BE2C (cell line): ENCODE measurements around the gene FEM1A.
"Not testable (repeated sequence)": the region's sequence is repeated elsewhere in the genome, so short reads cannot be mapped to it uniquely, and the experiment has no call there.

Experiments
- DNase-seq: peaks from one replicate; pipeline ENCODE4 v3.0.0-alpha.2; 2020
- H3K27me3 ChIP-seq: fragments of 250-450 bp; sonication (Bioruptor Pico); 2 replicates; pipeline ENCODE4 v1.5.1; 2020; ENCODE audit warnings: mild to moderate bottlenecking
- H3K36me3 ChIP-seq: fragments of 250-450 bp; sonication (Bioruptor Pico); 2 replicates; pipeline ENCODE4 v1.5.1; 2020; ENCODE audit warnings: mild to moderate bottlenecking
- H3K4me1 ChIP-seq: fragments of 250-450 bp; sonication (Bioruptor Pico); 2 replicates; pipeline ENCODE4 v1.5.1; 2020
- H3K4me3 ChIP-seq: 2 replicates; pipeline ENCODE4 v1.5.1; 2011; ENCODE audit warnings: low read depth, low read length
- H3K9me3 ChIP-seq: fragments of 250-450 bp; sonication (Bioruptor Pico); 2 replicates; pipeline ENCODE4 v1.5.1; 2020
- TF ChIP-seq, protein P1 (sequence below): IDR thresholded peaks from 2 replicates; pipeline ENCODE4 v1.5.1; 2012; ENCODE audit warnings: mild to moderate bottlenecking, low read depth, low read length

The FEM1A gene

DNA sequence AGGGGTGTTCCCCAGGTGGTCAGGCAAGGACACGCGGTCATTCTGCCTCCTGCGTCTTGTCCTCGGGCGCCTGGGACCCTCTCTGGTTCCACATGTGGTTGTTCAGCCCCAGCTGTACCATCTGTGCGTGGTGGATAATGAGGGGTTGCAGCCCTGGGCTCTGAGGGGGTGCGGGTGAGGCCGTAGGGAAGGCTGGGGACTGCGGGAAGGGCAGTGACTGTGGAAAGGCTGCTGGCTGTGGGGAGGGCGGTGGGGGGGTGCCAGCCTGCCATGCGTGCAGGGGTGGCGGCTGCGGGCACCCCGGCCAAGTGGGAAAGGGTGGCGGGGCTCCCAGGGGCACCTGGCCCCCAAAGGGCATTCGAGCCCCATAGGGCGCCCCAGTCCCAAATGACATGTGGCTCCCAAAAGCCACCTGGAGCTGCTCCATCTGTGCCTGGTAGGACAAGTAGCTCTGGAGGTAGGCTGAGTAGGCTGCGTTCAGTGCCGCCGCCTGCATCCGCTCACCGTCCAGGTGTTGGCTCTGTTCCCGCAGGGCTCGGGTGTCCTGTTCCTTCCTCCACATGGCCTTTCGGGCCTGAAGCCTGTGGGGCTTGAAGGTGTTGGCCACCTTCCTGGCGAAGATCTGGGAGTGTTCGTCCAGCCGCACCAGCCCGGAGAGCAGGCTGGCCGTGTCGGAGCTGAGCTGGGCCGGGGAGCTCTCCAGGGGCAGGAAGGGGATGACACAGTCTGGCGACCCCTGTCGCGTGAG lies 24.8 kb downstream of the FEM1A start:
- Histone ChIP-seq H3K4me3 (no peak overlapping the region), H3K9me3 (peaks cover 3% of the 10 kb centered on the region; the same call in 1 of the 2 replicates), H3K4me1 (no peaks in the 10 kb centered on the region), H3K27me3 (no peaks in the 10 kb centered on the region), H3K36me3 (peaks cover 11% of the 10 kb centered on the region; the same call in 1 of the 2 replicates)
- no peak for DNase-seq
- TF ChIP-seq, protein P1, sequence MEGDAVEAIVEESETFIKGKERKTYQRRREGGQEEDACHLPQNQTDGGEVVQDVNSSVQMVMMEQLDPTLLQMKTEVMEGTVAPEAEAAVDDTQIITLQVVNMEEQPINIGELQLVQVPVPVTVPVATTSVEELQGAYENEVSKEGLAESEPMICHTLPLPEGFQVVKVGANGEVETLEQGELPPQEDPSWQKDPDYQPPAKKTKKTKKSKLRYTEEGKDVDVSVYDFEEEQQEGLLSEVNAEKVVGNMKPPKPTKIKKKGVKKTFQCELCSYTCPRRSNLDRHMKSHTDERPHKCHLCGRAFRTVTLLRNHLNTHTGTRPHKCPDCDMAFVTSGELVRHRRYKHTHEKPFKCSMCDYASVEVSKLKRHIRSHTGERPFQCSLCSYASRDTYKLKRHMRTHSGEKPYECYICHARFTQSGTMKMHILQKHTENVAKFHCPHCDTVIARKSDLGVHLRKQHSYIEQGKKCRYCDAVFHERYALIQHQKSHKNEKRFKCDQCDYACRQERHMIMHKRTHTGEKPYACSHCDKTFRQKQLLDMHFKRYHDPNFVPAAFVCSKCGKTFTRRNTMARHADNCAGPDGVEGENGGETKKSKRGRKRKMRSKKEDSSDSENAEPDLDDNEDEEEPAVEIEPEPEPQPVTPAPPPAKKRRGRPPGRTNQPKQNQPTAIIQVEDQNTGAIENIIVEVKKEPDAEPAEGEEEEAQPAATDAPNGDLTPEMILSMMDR, result no peak

DNA sequence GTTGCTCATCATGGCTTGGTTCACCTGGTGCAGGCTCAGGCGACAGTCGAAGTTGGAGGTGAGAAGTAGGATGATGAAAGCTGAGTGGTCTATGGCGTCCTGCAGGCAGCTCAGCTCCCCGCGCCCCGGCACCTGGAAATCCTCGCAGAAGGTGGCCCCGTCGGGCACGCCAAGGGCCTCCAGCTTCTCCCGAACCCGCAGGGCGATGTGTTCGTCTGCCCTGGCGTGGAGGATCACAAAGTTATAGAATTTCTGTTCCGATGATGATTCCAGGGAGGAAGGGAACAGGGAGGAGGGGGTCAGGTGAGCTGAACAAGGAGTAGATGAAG lies 25.4 kb downstream of the FEM1A start:
- peaks cover 3% of the 10 kb centered on the region; the same call in 1 of the 2 replicates for H3K9me3 ChIP-seq
- H3K4me3 ChIP-seq, result no peak overlapping the region
- peaks cover 11% of the 10 kb centered on the region; the same call in 1 of the 2 replicates for H3K36me3 ChIP-seq
- no peak for DNase-seq
- TF ChIP-seq, protein P1, result no peak
- no peaks in the 10 kb centered on the region for H3K27me3 ChIP-seq
- H3K4me1 ChIP-seq, result no peaks in the 10 kb centered on the region

DNA sequence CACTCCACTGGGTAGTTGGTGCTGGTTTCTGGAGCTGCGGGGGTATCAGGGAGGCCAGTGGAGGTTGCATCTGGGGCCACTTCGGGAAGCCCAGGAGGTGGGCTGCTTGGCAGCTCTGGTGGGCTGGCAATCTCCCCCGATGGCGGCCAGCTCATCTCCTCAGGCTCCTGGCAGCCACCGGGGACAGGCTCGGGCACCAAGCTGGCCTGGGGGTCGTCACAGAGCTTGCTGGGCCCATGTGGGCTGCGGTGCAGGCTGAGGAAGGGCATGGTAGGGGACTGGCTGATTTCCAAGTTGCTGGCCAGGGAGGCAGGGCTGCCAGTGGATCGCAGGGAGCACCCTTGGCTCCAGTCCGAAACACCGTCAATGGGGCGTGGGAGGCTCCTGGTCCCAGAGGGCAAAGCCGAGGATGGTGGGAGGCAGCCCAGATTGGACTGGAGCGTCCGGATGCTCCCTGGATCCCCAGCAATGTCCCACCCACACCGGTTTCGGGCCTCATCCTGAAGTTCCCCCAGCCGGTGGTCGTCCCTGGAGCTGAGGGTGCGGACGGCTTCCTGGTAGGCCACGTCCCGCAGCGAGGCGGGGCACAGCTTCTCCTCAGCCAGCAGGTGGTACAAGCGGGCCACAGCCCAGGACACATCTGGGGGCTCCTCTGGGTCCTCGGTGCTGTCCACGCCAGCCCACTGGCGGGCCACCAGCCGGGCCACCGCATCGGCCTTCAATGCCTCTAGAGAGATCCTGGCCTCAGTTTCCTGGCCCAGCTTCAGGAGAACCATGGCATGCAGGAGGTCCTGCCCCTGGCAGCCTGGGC lies 26.1 kb downstream of the FEM1A start:
- H3K9me3 ChIP-seq, result peaks cover 3% of the 10 kb centered on the region; the same call in 1 of the 2 replicates
- no peaks in the 10 kb centered on the region for H3K27me3 ChIP-seq
- H3K4me1 ChIP-seq, result no peaks in the 10 kb centered on the region
- peaks cover 11% of the 10 kb centered on the region; the same call in 1 of the 2 replicates for H3K36me3 ChIP-seq
- TF ChIP-seq, protein P1, result no peak
- DNase-seq, result no peak
- no peak overlapping the region for H3K4me3 ChIP-seq

DNA sequence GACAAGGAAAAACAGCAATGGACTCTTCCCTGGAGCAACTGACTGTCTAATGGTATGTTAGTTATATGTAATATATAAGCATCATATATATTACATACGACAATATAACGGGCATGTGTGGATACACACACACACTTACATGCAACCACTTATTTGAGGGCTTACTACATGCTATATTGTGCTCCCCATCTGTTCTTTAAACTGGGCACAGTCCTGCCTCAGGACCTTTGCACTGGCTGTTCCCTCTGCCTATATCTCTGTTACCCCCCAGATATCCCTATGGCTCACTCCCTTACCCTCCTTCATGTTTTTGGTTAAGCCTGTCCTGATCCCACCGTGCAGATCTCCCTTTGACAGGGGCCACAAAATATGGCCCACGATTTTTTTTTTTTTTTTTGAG lies 29.7 kb downstream of the FEM1A start:
- TF ChIP-seq, protein P1, result no peak
- H3K27me3 ChIP-seq, result no peaks in the 10 kb centered on the region
- H3K4me1 ChIP-seq, result no peaks in the 10 kb centered on the region
- no peak overlapping the region for H3K4me3 ChIP-seq
- no peak for DNase-seq
- peaks cover 7% of the 10 kb centered on the region; the same call in 1 of the 2 replicates for H3K36me3 ChIP-seq
- H3K9me3 ChIP-seq, result no peaks in the 10 kb centered on the region

DNA sequence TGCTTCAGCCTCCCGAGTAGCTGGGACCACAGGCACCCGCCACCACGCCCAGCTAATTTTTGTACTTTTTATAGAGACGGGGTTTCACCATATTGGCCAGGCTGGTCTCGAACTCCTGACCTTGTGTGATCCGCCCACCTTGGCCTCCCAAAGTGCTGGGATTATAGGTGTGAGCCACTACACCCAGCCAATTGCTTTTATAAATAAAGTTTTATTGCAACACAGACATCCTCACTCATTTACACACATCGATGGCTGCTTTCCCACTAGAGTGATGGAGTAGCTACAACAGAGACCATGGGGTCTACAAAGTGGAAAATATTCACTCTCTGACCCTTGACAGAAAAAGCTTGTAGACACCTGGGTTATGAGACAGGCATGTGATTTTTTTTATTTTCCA lies 30.8 kb downstream of the FEM1A start:
- not testable (repeated sequence) for H3K4me3 ChIP-seq, H3K9me3 ChIP-seq, H3K36me3 ChIP-seq, H3K4me1 ChIP-seq, H3K27me3 ChIP-seq, DNase-seq

DNA sequence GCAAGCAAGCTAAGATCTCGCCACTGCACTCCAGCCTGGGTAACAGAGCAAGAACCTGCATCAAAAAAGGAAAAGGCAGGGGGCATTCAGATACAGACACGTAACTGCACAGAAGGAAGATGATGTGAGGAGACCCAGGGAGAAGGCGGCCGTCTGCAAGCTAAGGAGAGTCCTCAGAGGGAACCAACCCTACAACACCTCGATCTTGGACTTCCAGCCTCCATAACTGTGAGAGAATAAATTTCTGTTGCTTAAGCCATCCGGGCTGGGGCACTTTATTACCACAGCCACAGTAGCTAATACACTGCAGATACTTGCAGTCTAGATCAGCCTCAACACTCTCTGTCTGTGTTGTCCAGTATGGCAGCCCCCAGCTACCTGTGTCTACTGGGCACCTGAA lies 32.0 kb downstream of the FEM1A start:
- DNase-seq, result no peak
- no peaks in the 10 kb centered on the region for H3K9me3 ChIP-seq
- H3K4me1 ChIP-seq, result no peaks in the 10 kb centered on the region
- no peaks in the 10 kb centered on the region for H3K36me3 ChIP-seq
- no peak overlapping the region for H3K4me3 ChIP-seq
- TF ChIP-seq, protein P1, result no peak
- no peaks in the 10 kb centered on the region for H3K27me3 ChIP-seq
